Right kidney (tissue), 1 donor: ENCODE measurements around the gene KIF6.
"Not testable (repeated sequence)": the region's sequence is repeated elsewhere in the genome, so short reads cannot be mapped to it uniquely, and the experiment has no call there.

Source experiments
- DNase-seq: peaks from one replicate; pipeline ENCODE4 v3.0.0-alpha.2; 2016

KIF6 gene

GRCh38 chr6:39312912-39313525, 412.2 kb downstream of the KIF6 start:
- no peak for DNase-seq

- DNase-seq = no peak
Measured at GRCh38 chr6:39310542-39310941, 414.7 kb downstream of the KIF6 start.

DNA sequence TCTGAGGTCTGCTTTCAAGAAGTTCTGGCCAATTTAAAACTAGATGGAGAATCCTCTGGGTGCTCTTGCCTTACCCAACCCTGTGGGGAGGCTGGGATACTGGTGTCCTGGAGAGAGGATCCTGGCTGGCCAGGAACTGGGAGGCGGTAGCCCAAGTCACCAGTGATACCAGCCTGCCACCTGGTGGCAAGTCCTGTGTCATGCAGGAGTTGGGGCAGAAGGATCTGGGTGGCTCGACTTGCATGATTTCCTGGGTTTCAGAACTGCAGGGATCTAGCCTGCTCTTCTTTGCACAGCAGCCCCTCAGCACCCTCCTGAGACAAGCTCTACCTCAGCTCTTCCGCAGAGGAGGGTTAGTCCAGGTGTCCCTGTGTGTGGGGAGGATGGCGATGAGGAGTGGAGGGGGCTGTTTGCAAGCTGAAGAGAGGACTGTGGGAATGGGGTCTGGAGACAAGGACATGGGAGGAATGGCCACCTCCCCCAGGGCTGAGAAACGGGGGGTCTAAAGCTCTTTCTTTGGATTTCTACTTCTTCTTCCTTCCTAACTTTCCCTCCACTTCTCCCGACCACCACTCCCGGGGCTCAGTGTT, 415.2 kb downstream of the KIF6 start:
- DNase-seq = peak; percentile 48

GRCh38 chr6:39307462-39307861, 417.7 kb downstream of the KIF6 start:
- DNase-seq = no peak

GRCh38 chr6:39304951-39305350, 420.3 kb downstream of the KIF6 start:
- no peak for DNase-seq

- no peak for DNase-seq
Measured at GRCh38 chr6:39303425-39304153, 421.6 kb downstream of the KIF6 start.

- DNase-seq = peak; percentile 71
Measured at GRCh38 chr6:39302669-39303424, 422.4 kb downstream of the KIF6 start.

- no peak for DNase-seq
Measured at GRCh38 chr6:39302011-39302410, 423.2 kb downstream of the KIF6 start.

- no peak for DNase-seq
Measured at GRCh38 chr6:39301606-39302005, 423.6 kb downstream of the KIF6 start.

DNA sequence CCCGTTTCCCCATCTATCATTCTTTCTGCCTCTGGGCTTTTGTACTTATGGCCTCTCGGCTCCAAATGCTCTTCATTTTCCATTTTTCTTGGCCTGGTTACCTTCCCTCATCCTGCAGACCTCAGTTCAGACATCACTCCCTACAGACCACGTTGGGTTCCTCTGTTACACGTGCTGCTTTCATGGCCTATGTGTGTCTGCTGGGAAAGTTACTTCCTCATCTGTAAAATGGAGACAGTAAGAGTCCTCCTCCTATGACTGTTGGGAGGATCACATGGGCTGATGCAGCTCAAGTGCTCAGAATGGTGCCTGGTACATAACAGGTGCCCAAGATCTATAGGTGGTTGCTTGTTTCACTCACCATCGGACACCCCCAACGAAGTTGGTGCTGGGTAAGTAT, 424.5 kb downstream of the KIF6 start:
- no peak for DNase-seq

GRCh38 chr6:39298061-39298460, 427.1 kb downstream of the KIF6 start:
- DNase-seq = no peak

GRCh38 chr6:39296745-39297640, 428.2 kb downstream of the KIF6 start:
- DNase-seq = no peak

GRCh38 chr6:39295611-39296011, 429.6 kb downstream of the KIF6 start:
- DNase-seq = no peak

DNA sequence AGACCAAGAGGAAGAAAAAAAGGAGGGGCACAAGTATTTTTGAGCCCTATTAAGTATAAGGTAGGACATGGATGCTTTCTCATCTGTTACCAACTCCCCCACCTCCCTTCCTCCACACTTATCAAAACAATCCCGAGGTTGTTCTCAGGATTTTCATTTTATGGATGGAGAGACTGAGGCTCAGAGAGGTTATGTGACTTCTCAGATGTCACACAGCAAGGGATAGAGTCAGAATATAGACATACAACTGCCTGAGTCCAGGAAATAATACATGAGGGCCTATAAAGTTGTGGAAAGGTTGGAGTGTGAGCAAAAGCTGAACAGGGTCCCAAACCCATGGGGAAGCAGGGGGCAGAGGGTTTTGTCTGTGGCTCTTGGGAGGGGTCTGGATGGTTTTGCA, 430.3 kb downstream of the KIF6 start:
- no peak for DNase-seq

GRCh38 chr6:39294133-39294532, 431.1 kb downstream of the KIF6 start:
- no peak for DNase-seq

DNA sequence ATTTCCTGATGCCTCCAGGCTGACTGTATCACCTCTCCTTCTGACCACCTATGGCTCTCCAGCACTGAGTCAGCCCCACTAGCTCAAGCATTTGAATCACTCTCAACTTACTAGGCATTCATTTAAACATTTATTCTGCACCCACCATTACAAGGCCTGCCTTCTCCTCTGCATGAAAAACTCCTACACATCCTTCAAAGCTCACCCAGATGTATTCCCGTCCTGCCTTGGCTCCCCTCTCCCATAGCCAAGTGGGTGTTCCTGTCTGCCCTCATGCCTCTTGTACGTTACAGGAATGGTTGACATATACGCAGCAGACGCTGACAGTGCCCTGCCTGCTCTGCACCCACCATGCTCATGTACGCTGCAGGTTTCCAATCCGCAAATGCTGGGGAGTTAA, 432.6 kb downstream of the KIF6 start:
- no peak for DNase-seq

DNA sequence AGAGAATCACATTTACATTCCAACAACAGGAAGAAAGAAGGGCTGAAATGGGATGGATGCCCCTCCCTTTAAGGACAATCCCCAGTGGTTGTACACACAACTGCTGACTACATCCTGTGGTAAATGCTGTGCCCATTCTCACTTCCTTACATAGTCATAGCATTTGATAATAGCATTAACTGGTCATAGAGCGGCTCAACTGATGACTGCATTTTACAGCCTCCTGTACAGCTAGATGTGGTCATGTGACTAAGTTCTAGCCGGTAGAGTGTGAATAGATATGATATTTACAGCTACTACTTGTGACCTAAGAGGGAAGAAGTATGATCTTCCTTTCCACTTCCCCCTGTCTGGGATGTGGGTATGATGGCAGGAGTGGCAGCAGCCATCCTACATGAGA, 435.7 kb downstream of the KIF6 start:
- no peak for DNase-seq

DNA sequence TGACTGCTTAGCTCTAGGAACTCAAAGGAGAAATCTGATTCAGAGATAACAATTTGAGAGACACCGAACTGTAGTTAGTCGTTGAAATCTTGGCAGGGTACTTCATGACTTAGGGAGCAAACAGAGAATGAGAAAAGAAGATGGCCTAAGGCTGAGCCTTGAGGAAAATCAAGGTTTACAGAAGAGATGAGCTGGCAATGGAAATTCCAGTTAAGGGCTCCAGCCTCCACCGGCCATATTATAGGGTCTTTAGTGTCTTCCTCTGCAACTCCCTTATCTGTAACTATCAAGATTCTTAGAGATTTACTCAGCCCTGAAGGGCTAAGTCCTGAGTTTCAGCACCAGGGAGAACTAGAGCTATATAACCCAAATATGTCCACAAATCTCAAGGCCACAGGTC, 437.6 kb downstream of the KIF6 start:
- no peak for DNase-seq

DNA sequence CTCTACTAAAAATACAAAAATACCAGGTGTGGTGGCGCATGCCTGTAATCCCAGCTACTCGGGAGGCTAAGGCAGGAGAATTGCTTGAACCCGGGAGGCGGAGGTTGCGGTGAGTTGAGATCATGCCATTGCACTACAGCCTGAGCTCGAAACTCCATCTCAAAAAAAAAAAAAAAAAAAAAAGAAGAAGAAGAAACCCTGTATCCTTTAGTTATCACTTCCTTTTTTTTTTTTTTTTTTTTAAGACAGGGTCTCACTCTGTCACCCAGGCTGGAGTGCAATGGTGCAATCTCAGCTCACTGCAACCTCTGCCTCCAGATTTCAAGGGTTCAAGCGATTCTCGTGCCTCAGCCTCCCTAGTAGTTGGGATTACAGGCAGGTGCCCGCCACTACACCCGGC, 438.6 kb downstream of the KIF6 start:
- not testable (repeated sequence) for DNase-seq

DNA sequence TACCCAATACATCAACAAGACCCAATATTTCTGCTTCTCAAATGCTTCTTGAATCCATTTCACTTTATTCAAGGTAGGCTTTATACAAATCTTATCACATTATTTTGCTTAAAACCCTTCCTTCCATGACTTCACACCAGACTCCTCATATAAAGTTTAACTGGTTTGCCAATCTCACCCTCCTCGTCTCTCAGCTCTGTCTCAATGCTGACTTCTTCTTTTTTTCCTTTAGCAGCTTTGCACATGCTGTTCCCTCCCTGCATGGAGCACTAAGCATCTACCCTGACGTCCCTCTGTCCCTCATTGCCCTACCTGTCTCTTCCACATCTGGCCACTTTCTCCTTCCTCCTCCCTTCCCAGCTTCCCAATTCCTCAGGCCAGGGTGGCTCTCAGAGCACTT, 442.4 kb downstream of the KIF6 start:
- no peak for DNase-seq

DNA sequence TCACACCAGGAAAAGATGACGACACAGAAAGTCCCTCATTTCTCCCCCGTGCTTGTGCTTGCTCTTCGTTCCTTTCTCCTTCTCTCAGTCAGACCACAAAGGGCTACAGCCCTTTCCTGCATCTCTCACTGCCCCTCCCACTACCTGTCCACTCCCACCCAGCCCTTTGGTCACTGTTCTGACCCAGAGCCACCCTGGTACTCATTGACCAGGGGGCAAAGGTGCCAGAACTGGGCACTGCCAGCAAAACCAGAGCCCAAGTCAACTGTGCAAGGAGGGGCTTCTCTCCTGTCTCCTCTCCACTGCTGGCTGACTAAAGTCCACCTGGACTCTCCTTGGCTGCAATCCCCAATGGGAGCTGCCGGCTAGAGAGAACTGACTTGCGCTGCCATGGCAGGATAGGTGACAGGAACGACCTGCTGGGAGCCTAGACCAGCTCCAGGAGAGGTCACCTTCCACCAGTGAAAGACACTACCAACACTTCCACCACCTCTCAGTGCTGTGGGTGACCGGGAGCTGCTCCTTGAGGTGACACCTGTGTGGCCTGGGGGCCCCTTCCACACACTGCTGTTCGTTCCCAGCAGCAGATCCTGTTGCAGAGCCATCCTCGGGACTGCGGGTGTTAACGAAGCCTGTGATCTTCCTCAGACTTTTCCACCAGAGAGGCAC, 443.8 kb downstream of the KIF6 start:
- no peak for DNase-seq
